K562 (cell line): ENCODE measurements around the gene PRKD2. TPM values are rescaled to one million over a fixed set of nuclear protein-coding genes. Genes with fewer than 3 reads are reported as not detected.

ENCODE experiments used
- ATAC-seq: fragments of 200-7000 bp; cut with Tn5 transposase; 3 replicates; pipeline ENCODE4 v1.9.1; 2020; ENCODE audit warnings: moderate library complexity
- BruUV-seq: library from RNA; stranded (reverse); fragments of 400-500 nt; replicated peaks from 2 replicates; lab custom pipeline; 2021; lab: Mats Ljungman, UMichigan
- CTCF ChIA-PET: fragments of 300-600 bp; formaldehyde crosslinking; extraction: SDS; loops from one replicate; lab custom pipeline; 2021; ENCODE audit warnings: low intra/inter-chr PET ratio; lab: Yijun Ruan, JAX
- POLR2A ChIA-PET: fragments of 300-600, 350-650 bp; sonication (Branson Sonifier 250); formaldehyde crosslinking; extraction: SDS; loops from one replicate; lab custom pipeline; 2021; ENCODE audit warnings: antibody characterized with exemption, inconsistent platforms; lab: Yijun Ruan, JAX
- DNase-seq, 4 experiments: peaks; one replicate each; pipeline versions ENCODE4 v3.0.0 to v3.0.0-alpha.2; 2011 to 2018; ENCODE audit warnings: low spot score in 3 of 4, mixed read lengths in 3 of 4; ENCODE audit errors: extremely low read depth in 1 of 4
- FAIRE-seq: peaks from 2 replicates; lab custom pipeline; 2011; peaks lifted over from hg19 to GRCh38; lab: Jason Lieb, UNC
- H2AFZ ChIP-seq: 2 replicates; pipeline ENCODE4 v1.6.0; 2011; ENCODE audit warnings: low read depth, low read length, control low read depth, inconsistent platforms
- H3K27ac ChIP-seq: fragments of 200-600 bp; 3 replicates; pipeline ENCODE4 v1.8.0; 2011; ENCODE audit warnings: low read depth, mild to moderate bottlenecking, control low read depth, inconsistent platforms, low read length, moderate library complexity, mixed read lengths; ENCODE audit errors: extremely low read depth
- H3K27me3 ChIP-seq, 2 experiments: fragments of 300-600 bp in 1 of 2; 2 replicates in 1 of 2; 3 replicates in 1 of 2; pipeline versions ENCODE4 v1.6.0 to v1.8.0; 2011; ENCODE audit warnings: inconsistent platforms in 2 of 2, low read length in 2 of 2, mild to moderate bottlenecking in 1 of 2, mixed read lengths in 1 of 2, moderate library complexity in 1 of 2; ENCODE audit not compliant: control insufficient read depth in 2 of 2, insufficient read depth in 2 of 2
- H3K36me3 ChIP-seq: fragments of 300-600 bp; 3 replicates; pipeline ENCODE4 v1.8.0; 2011; ENCODE audit warnings: mild to moderate bottlenecking, low read length, inconsistent platforms; ENCODE audit not compliant: control insufficient read depth, insufficient read depth
- H3K4me1 ChIP-seq, 2 experiments: fragments of 200-600 bp in 1 of 2; replicated peaks in 1 of 2; 2 replicates in 1 of 2; 3 replicates in 1 of 2; pipeline versions ENCODE4 v1.5.1 to v1.8.0; 2011; ENCODE audit warnings: inconsistent platforms in 2 of 2, low read length in 2 of 2, mild to moderate bottlenecking in 1 of 2, mixed read lengths in 1 of 2, moderate library complexity in 1 of 2; ENCODE audit not compliant: control insufficient read depth in 2 of 2, insufficient read depth in 2 of 2
- H3K4me2 ChIP-seq: 2 replicates; pipeline ENCODE4 v1.6.1; 2011; ENCODE audit warnings: low read length, control low read depth, inconsistent platforms, mixed read lengths; ENCODE audit not compliant: insufficient read depth
- H3K4me3 ChIP-seq: fragments of 200-600 bp; sonication (generic), shearing (Covaris generic); 2 replicates; pipeline ENCODE4 v1.5.1; 2016; ENCODE audit warnings: control low read depth, inconsistent platforms
- H3K79me2 ChIP-seq: fragments of 200-600 bp; 3 replicates; pipeline ENCODE4 v1.8.0; 2011; ENCODE audit warnings: low read length, inconsistent platforms; ENCODE audit not compliant: control insufficient read depth, insufficient read depth
- H3K9ac ChIP-seq, 2 experiments: 2 replicates each; pipeline versions ENCODE4 v1.6.0 to v1.6.1; 2011; ENCODE audit warnings: low read depth in 2 of 2, low read length in 2 of 2, control low read depth in 1 of 2, inconsistent platforms in 1 of 2, mild to moderate bottlenecking in 1 of 2, mixed read lengths in 1 of 2; ENCODE audit not compliant: insufficient read depth in 1 of 2
- H3K9me1 ChIP-seq: one replicate; pipeline ENCODE4 v1.6.0; 2011; ENCODE audit warnings: inconsistent platforms, mild to moderate bottlenecking, low read length, moderate library complexity; ENCODE audit not compliant: control insufficient read depth, insufficient read depth
- H3K9me3 ChIP-seq: replicated peaks from 2 replicates; pipeline ENCODE4 v1.5.1; 2011; ENCODE audit warnings: low read depth, low read length, inconsistent platforms; ENCODE audit not compliant: control insufficient read depth, insufficient read depth
- H4K20me1 ChIP-seq: replicated peaks from 2 replicates; pipeline ENCODE4 v1.6.1; 2011; ENCODE audit warnings: low read length, inconsistent platforms, mixed read lengths; ENCODE audit not compliant: control insufficient read depth, insufficient read depth
- CXXC5 ChIP-seq: fragments of 250-450 bp; sonication (Bioruptor Pico); IDR thresholded peaks from 2 replicates; pipeline ENCODE4 v1.8.0; 2022; ENCODE audit warnings: inconsistent platforms, mild to moderate bottlenecking, moderate library complexity
- ETV1 ChIP-seq: fragments of 450-650 bp; conservative IDR thresholded peaks from 2 replicates; pipeline ENCODE4 v1.6.1; 2016; ENCODE audit warnings: missing genetic modification characterization, control low read depth, low read depth, missing compliant biosample characterization
- GABPA ChIP-seq: fragments of 200-800 bp; sonication (Bioruptor generic); conservative IDR thresholded peaks from 2 replicates; pipeline ENCODE4 v1.6.1; 2016; ENCODE audit warnings: low read depth, missing genetic modification characterization, missing compliant biosample characterization
- HDAC1 ChIP-seq, 2 experiments: fragments of 450-650 bp; IDR thresholded peaks; 2 replicates each; pipeline ENCODE4 v1.6.1; 2016 to 2017; ENCODE audit warnings: inconsistent platforms in 1 of 2, mild to moderate bottlenecking in 1 of 2, moderate library complexity in 1 of 2
- JUN ChIP-seq, 2 experiments: sonication (generic) in 1 of 2; formaldehyde crosslinking in 1 of 2; IDR thresholded peaks; 2 replicates each; pipeline versions ENCODE4 v1.6.1 to v1.8.0; 2012 to 2022; ENCODE audit warnings: borderline replicate concordance in 2 of 2, mild to moderate bottlenecking in 2 of 2, improper control_type of control experiment in 1 of 2, low read depth in 1 of 2, low read length in 1 of 2, missing genetic modification reagents in 1 of 2
- RBM25 ChIP-seq: fragments of 200-400 bp; formaldehyde crosslinking; IDR thresholded peaks from 2 replicates; pipeline ENCODE4 v1.6.1; 2018; ENCODE audit warnings: low read length, low read depth, moderate library complexity; ENCODE audit not compliant: severe bottlenecking
- SPI1 ChIP-seq: IDR thresholded peaks from 2 replicates; pipeline ENCODE4 v1.6.1; 2011; ENCODE audit warnings: low read depth, low read length, control low read depth, borderline replicate concordance
- TOE1 ChIP-seq, 2 experiments: fragments of 450-650 bp in 1 of 2; sonication (generic) in 1 of 2; formaldehyde crosslinking in 1 of 2; IDR thresholded peaks; 2 replicates each; pipeline versions ENCODE4 v1.7.1 to v1.8.0; 2016 to 2022; ENCODE audit warnings: borderline replicate concordance in 2 of 2, mild to moderate bottlenecking in 2 of 2, antibody characterized with exemption in 1 of 2, inconsistent platforms in 1 of 2, low read depth in 1 of 2, missing genetic modification reagents in 1 of 2, moderate library complexity in 1 of 2
- ZNF311 ChIP-seq: fragments of 250-450 bp; sonication (Bioruptor Pico); IDR thresholded peaks from 2 replicates; pipeline ENCODE4 v1.4.0; 2020; ENCODE audit warnings: mild to moderate bottlenecking, moderate library complexity
- ZNF609 ChIP-seq: sonication (generic); formaldehyde crosslinking; IDR thresholded peaks from 2 replicates; pipeline ENCODE4 v1.8.1; 2023; ENCODE audit warnings: missing genetic modification reagents, mild to moderate bottlenecking, borderline replicate concordance
- WGBS: fragments of 100-300 bp; shearing (Covaris generic); methylation state at CpG from one replicate; pipeline ENCODE4 v1.1.6; 2016; ENCODE audit warnings: low coverage, mixed read lengths; ENCODE audit not compliant: insufficient coverage; ENCODE audit errors: missing lambda C conversion rate; 5-methylcytosine and 5-hydroxymethylcytosine counted together
- in situ Hi-C: fragments of 300-500 bp; cut with MboI; formaldehyde crosslinking; loops from 4 replicates; pipeline ENCODE4 v1.15.0; 2018; ENCODE audit warnings: inconsistent platforms, mixed read lengths
- intact Hi-C: fragments of 100-400 bp; cut with micrococcal nuclease; formaldehyde crosslinking; loops from 2 replicates; pipeline ENCODE4 v1.14.2; 2022
- polyA plus RNA-seq, 8 experiments: library from polyadenylated mRNA; depleted of rRNA in 4 of 8; stranded (reverse) in 5 of 8; unstranded in 3 of 8; fragments of >200 nt; fragmentation: Nextera tagmentation in 2 of 8; fragmentation: Illumina TruSeq in 1 of 8; extraction: Ambion mirVana in 2 of 8; extraction: Trizol in 1 of 8; gene quantifications; 2 replicates each; pipeline versions ENCODE4 v1.2.1 to v1.2.3, GENCODE V29; 2011 to 2014; ENCODE audit warnings: inconsistent platforms in 1 of 8, missing spikeins in 1 of 8
- total RNA-seq, 7 experiments: library from RNA; depleted of rRNA in 6 of 7; stranded (reverse); fragments of >200 nt in 6 of 7; fragmentation: Illumina TruSeq in 2 of 7; extraction: Trizol in 2 of 7; gene quantifications; 2 replicates each; pipeline versions ENCODE4 v1.2.1 to v1.2.3, GENCODE V29; 2011 to 2021; ENCODE audit warnings: low replicate concordance in 1 of 7
- TF ChIP-seq, protein P1 (sequence below), 3 experiments: fragments of 200-800 bp in 1 of 3; sonication (Bioruptor generic) in 1 of 3; sonication (generic) in 1 of 3; formaldehyde crosslinking in 1 of 3; IDR thresholded peaks; 2 replicates each; pipeline versions ENCODE4 v1.6.1 to v1.8.0; 2016 to 2022; ENCODE audit warnings: mild to moderate bottlenecking in 2 of 3, missing compliant biosample characterization in 2 of 3, missing genetic modification characterization in 2 of 3, missing genetic modification reagents in 1 of 3

Gene PRKD2
- total and polyA plus RNA-seq, 9 of the 15 experiments (the other 6 are each of a cell fraction or from before 2014, with no cell fraction given): 1.8 to 60.0 (median 15.0) TPM

DNA sequence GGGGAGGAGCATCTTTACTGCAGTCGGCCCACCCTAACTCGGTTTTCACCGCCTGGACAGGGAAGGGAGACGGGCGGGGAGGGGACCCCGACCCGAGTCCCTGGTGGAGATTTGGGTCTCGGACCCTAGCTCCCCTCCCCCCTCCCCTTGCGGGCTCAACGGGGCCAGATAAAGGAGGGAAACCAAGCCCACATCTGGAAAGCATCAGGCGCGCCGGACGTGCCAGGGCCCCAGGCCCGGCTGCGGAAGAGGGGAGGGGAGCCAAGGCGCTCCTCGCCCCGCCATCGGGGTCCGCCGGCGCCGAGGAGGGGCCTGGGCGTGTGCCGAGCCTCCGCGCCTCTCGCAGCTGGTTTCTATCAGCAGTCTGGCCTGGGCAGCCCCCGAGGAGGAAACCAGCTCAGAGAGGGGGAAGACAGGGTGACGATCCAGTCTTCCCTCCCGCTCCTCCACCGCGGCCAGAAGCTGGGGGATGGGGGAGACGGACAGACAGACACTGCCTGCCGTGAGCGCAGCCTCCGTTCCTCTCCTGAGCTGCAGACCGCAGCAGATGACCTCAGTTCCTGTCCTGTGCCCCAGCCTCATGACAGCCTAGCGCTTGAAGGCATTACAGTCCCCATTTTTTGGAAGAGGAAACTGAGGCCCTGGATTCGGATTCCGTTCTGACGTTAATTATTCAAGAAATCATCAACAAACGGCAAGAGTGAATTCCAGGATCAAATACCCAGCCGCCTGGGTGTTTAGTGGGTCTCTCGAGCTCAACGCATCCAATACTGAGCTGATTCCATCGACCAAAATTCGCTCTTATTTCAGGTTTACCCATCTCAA lies 77.3 kb downstream of the PRKD2 start:
- WGBS: 35% methylated on average over 15 of the region's 49 CpGs
- H3K9ac ChIP-seq: peak overlapping the region; percentile 52 to 91; a peak in 3 of 4 replicates
- ATAC-seq (peak; percentile 44), FAIRE-seq (peak; percentile 51), DNase-seq (peak; percentile 51 to 78 (median 59))
- POLR2A ChIA-PET: interaction anchor here (0.6 to 0.7 kb wide), 6 partner anchors 8 to 120 kb away, joined by 3 to 5 read pairs (median 3); partner anchors contain the start of gene CALM3
- H3K4me1 ChIP-seq: peaks cover 18 to 43% of the 10 kb centered on the region in 2 experiments; a peak in 4 of 5 replicates
- intact Hi-C loops (no loop called here), in situ Hi-C loops (no loop called here)
- H3K27ac ChIP-seq: peak overlapping the region; percentile 44; the same call in 2 of the 3 replicates
- CTCF ChIA-PET: interaction anchor here (0.6 to 0.7 kb wide), 2 partner anchors 114 to 219 kb away, joined by 3 read pairs; no protein-coding TSS in a partner anchor
- BruUV-seq: no TSS peak
- H3K9me3 ChIP-seq: no peaks in the 10 kb centered on the region
- H3K4me3 ChIP-seq: peak overlapping the region; percentile 53
- no peaks in the 10 kb centered on the region for H3K36me3 ChIP-seq
- peak overlapping the region; percentile 79 for H2AFZ ChIP-seq
- no peaks in the 10 kb centered on the region for H3K9me1 ChIP-seq
- peak overlapping the region; percentile 90 for H3K4me2 ChIP-seq
- H3K79me2 ChIP-seq: no peaks in the 10 kb centered on the region
- H4K20me1 ChIP-seq: no peaks in the 10 kb centered on the region
- no peaks in the 10 kb centered on the region for H3K27me3 ChIP-seq
- TF ChIP-seq ZNF609 (CRISPR knock-in tag) (0 out of 2 replicates have a peak, but pooled peaks have one; percentile 59), ZNF311 (no peak), GABPA (tag) (peak; percentile 49), RBM25 (peak; percentile 67), HDAC1 (IDR thresholded peaks at IDR 0.05) (0 out of 4 replicates have a peak, but pooled peaks of 1 of the 2 experiments have one; percentile 31), TOE1 (IDR thresholded peaks at IDR 0.05; ENCODE audit: borderline replicate concordance) (peak; percentile 27; the same call in 1 of the 2 replicates), TOE1 (CRISPR knock-in tag; IDR thresholded peaks at IDR 0.05; ENCODE audit: borderline replicate concordance, low read depth) (0 out of 2 replicates have a peak, but pooled peaks have one; percentile 38), JUN (IDR thresholded peaks at IDR 0.05; ENCODE audit: borderline replicate concordance, low read depth, low read length) (peak; percentile 40; the same call in 1 of the 2 replicates), JUN (CRISPR knock-in tag; IDR thresholded peaks at IDR 0.05; ENCODE audit: borderline replicate concordance) (no peak; the same call in 1 of the 2 replicates), SPI1 (0 out of 2 replicates have a peak, but pooled peaks have one; percentile 24), ETV1 (tag) (peak; percentile 84), CXXC5 (peak; percentile 42; the same call in 1 of the 2 replicates)
- TF ChIP-seq, protein P1, sequence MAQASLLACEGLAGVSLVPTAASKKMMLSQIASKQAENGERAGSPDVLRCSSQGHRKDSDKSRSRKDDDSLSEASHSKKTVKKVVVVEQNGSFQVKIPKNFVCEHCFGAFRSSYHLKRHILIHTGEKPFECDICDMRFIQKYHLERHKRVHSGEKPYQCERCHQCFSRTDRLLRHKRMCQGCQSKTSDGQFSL (CRISPR knock-in tag; IDR thresholded peaks at IDR 0.05): 0 out of 2 replicates have a peak, but pooled peaks have one; percentile 47
- TF ChIP-seq, protein P1 (tag; IDR thresholded peaks at IDR 0.05): no peak
